Endodermal cell (in vitro differentiated cells): ENCODE data around the gene THAP9. TPM values are rescaled to one million over a fixed set of nuclear protein-coding genes. Genes with fewer than 3 reads are reported as not detected.

Experiments
- DNase-seq: peaks from one replicate; pipeline ENCODE4 v3.0.0-alpha.2; 2017
- H3K27ac ChIP-seq: 2 replicates; pipeline ENCODE4 v1.5.1; 2013; ENCODE audit warnings: mild to moderate bottlenecking, low read depth, low read length, moderate library complexity
- H3K27me3 ChIP-seq: 2 replicates; pipeline ENCODE4 v1.6.1; 2013; ENCODE audit warnings: mild to moderate bottlenecking, low read length, moderate library complexity; ENCODE audit not compliant: insufficient read depth, control insufficient read depth, poor library complexity, severe bottlenecking
- H3K36me3 ChIP-seq: 2 replicates; pipeline ENCODE4 v1.7.0; 2013; ENCODE audit warnings: mild to moderate bottlenecking, low read length, moderate library complexity; ENCODE audit not compliant: control insufficient read depth, insufficient read depth
- H3K4me1 ChIP-seq: one replicate; pipeline ENCODE4 v1.7.0; 2013; ENCODE audit warnings: low read length; ENCODE audit not compliant: control insufficient read depth, insufficient read depth
- H3K4me3 ChIP-seq: 2 replicates; pipeline ENCODE4 v1.5.1; 2013; ENCODE audit warnings: mild to moderate bottlenecking, low read length, moderate library complexity
- H3K9ac ChIP-seq: 2 replicates; pipeline ENCODE4 v1.6.1; 2013; ENCODE audit warnings: mild to moderate bottlenecking, low read length, moderate library complexity; ENCODE audit not compliant: poor library complexity, severe bottlenecking; ENCODE audit errors: extremely low read depth
- H3K9me3 ChIP-seq: 2 replicates; pipeline ENCODE4 v1.6.1; 2013; ENCODE audit warnings: mild to moderate bottlenecking, low read length, moderate library complexity; ENCODE audit not compliant: control insufficient read depth
- H3K27ac Mint-ChIP-seq: 2 replicates; pipeline ENCODE4 v1.8.0; 2020; ENCODE audit warnings: mixed read lengths
- H3K27me3 Mint-ChIP-seq: 2 replicates; pipeline ENCODE4 v1.8.0; 2021; ENCODE audit warnings: mild to moderate bottlenecking, mixed read lengths; ENCODE audit not compliant: insufficient read depth
- H3K36me3 Mint-ChIP-seq: 2 replicates; pipeline ENCODE4 v1.8.0; 2020; ENCODE audit warnings: low read depth, mixed read lengths
- H3K4me1 Mint-ChIP-seq: 2 replicates; pipeline ENCODE4 v1.8.0; 2020; ENCODE audit warnings: mixed read lengths
- H3K4me3 Mint-ChIP-seq: 2 replicates; pipeline ENCODE4 v1.8.0; 2020; ENCODE audit warnings: mild to moderate bottlenecking, moderate library complexity, mixed read lengths
- H3K9me3 Mint-ChIP-seq: 2 replicates; pipeline ENCODE4 v1.8.0; 2020; ENCODE audit warnings: mild to moderate bottlenecking, mixed read lengths
- WGBS, 2 experiments: methylation state at CpG; one replicate each; pipeline versions ENCODE4 v1.1.5 to v1.1.7; 2013; ENCODE audit warnings: missing lambda C conversion rate in 2 of 2, mixed read lengths in 1 of 2; ENCODE audit not compliant: insufficient coverage in 1 of 2, insufficient read length in 1 of 2; 5-methylcytosine and 5-hydroxymethylcytosine counted together
- total RNA-seq, 2 donors: library from RNA; stranded (reverse); fragmentation: NEBNext Ultra II Directional in 1 of 2; extraction: Animal tissue kit (Norgen Biotek cat#: 25700) in 1 of 2; gene quantifications; 2 replicates in 1 of 2; 3 replicates in 1 of 2; pipeline ENCODE4 v1.2.1, GENCODE V29; 2021
- TF ChIP-seq, protein P1 (sequence below): fragments of 200-600 bp; sonication (generic); conservative IDR thresholded peaks from 2 replicates; pipeline ENCODE4 v1.5.0; 2021; ENCODE audit warnings: antibody characterized with exemption, mild to moderate bottlenecking

The THAP9 gene
- total RNA-seq, 2 donors from 2014 or later, result 14.4 to 22.3 TPM

DNA sequence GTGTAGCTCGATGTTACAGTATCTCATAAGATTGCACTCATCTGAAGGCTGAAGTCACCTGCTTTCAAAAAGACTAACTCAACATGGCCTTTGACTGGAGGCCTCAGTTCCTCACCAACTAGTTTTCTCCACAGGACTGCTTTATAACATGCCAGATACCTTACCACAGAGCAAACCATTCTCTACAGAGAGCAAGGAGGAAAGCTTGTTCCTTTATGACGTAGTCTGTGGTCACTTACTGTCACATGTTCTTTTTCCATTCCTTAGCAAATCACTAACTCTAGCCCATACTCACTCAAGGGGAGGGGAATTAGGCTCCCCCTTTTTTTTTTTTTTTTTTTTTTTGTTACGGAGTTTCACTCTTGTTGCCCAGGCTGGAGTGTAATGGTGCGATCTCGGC lies 3.2 kb downstream of the THAP9 start:
- Mint-ChIP-seq H3K27me3 (no peaks in the 10 kb centered on the region), H3K27ac (peak overlapping the region; percentile 60), H3K4me3 (no peak overlapping the region), H3K9me3 (no peaks in the 10 kb centered on the region), H3K4me1 (no peaks in the 10 kb centered on the region), H3K36me3 (peaks cover 39% of the 10 kb centered on the region)
- Histone ChIP-seq H3K36me3 (peaks cover 40% of the 10 kb centered on the region), H3K4me1 (no peaks in the 10 kb centered on the region), H3K9me3 (no peaks in the 10 kb centered on the region), H3K27me3 (no peaks in the 10 kb centered on the region), H3K27ac (no peak overlapping the region), H3K4me3 (no peak overlapping the region), H3K9ac (no peak overlapping the region)
- TF ChIP-seq, protein P1, sequence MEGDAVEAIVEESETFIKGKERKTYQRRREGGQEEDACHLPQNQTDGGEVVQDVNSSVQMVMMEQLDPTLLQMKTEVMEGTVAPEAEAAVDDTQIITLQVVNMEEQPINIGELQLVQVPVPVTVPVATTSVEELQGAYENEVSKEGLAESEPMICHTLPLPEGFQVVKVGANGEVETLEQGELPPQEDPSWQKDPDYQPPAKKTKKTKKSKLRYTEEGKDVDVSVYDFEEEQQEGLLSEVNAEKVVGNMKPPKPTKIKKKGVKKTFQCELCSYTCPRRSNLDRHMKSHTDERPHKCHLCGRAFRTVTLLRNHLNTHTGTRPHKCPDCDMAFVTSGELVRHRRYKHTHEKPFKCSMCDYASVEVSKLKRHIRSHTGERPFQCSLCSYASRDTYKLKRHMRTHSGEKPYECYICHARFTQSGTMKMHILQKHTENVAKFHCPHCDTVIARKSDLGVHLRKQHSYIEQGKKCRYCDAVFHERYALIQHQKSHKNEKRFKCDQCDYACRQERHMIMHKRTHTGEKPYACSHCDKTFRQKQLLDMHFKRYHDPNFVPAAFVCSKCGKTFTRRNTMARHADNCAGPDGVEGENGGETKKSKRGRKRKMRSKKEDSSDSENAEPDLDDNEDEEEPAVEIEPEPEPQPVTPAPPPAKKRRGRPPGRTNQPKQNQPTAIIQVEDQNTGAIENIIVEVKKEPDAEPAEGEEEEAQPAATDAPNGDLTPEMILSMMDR, result no peak
- no peak for DNase-seq
- 94 to 99% methylated on average over 4 to 5 of the region's 5 CpGs for WGBS, 2 experiments

DNA sequence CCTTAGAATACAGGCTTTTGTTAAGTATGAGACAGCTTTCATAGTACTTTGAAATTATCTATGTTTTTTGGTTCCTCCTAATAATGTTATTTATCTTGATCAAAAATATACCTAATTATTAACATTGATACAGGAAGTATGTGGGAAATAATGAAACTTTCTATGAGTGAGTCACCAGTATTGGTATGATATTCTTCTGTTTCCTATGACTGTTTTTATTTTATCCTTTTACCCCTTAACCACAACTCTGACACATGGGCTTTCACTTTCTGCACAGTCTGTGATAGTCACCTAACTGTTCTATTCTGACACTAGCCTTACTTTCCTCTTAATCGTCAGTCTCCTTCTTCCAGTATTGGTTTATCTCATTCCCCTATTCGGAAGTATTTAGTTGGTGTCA lies 4.7 kb downstream of the THAP9 start:
- Histone ChIP-seq H3K9me3 (no peaks in the 10 kb centered on the region), H3K4me3 (no peak overlapping the region), H3K27ac (no peak overlapping the region), H3K4me1 (no peaks in the 10 kb centered on the region), H3K27me3 (no peaks in the 10 kb centered on the region), H3K36me3 (peaks cover 47% of the 10 kb centered on the region), H3K9ac (no peak overlapping the region)
- no peak overlapping the region for H3K4me3 Mint-ChIP-seq
- H3K27ac Mint-ChIP-seq, result no peak overlapping the region
- DNase-seq, result no peak
- TF ChIP-seq, protein P1, result no peak
- no peaks in the 10 kb centered on the region for H3K27me3 Mint-ChIP-seq
- WGBS, 2 experiments, result 88 to 100% methylated on average over 1 to 2 of the region's 2 CpGs
- no peaks in the 10 kb centered on the region for H3K4me1 Mint-ChIP-seq
- H3K9me3 Mint-ChIP-seq, result no peaks in the 10 kb centered on the region
- peaks cover 42% of the 10 kb centered on the region for H3K36me3 Mint-ChIP-seq

DNA sequence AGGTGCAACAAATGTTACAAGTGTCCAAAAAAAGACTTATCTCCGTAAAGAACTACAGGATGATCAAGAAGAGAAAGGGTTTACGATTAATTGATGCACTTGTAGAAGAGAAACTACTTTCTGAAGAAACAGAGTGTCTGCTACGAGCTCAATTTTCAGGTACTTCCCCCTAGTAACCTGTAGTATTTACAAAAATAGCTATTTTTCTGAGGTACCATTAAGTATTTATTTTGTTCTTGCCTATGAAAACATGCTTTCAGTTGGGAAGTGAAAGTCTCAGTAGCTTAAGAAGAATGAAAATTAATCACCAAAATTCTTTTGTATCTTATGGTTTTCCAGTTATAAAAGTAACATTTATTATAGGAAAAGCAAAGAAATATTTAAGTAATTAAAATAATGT lies 5.9 kb downstream of the THAP9 start:
- Histone ChIP-seq H3K4me1 (no peaks in the 10 kb centered on the region), H3K9ac (no peak overlapping the region), H3K9me3 (no peaks in the 10 kb centered on the region), H3K4me3 (no peak overlapping the region), H3K27me3 (no peaks in the 10 kb centered on the region), H3K27ac (no peak overlapping the region), H3K36me3 (peaks cover 53% of the 10 kb centered on the region)
- no peak for DNase-seq
- TF ChIP-seq, protein P1, result no peak
- H3K4me1 Mint-ChIP-seq, result no peaks in the 10 kb centered on the region
- H3K36me3 Mint-ChIP-seq, result peaks cover 48% of the 10 kb centered on the region
- 93 to 94% methylated on average over 2 to 3 of the region's 3 CpGs for WGBS, 2 experiments
- H3K27ac Mint-ChIP-seq, result no peak overlapping the region
- H3K4me3 Mint-ChIP-seq, result no peak overlapping the region
- no peaks in the 10 kb centered on the region for H3K27me3 Mint-ChIP-seq
- no peaks in the 10 kb centered on the region for H3K9me3 Mint-ChIP-seq
